CD4-positive, alpha-beta T cell treated with Interleukin-10 for 1 hour (primary cell): Measurements from ENCODE around the gene UBE2F.
"Not testable (repeated sequence)": the region's sequence is repeated elsewhere in the genome, so short reads cannot be mapped to it uniquely, and the experiment has no call there.

Experiments
- DNase-seq: peaks from one replicate; pipeline ENCODE4 v3.0.0-alpha.2; 2020

UBE2F gene

GRCh38 chr2:238057696-238058575 lies 91.1 kb downstream of the UBE2F start:
- DNase-seq, result not testable (repeated sequence)

DNA sequence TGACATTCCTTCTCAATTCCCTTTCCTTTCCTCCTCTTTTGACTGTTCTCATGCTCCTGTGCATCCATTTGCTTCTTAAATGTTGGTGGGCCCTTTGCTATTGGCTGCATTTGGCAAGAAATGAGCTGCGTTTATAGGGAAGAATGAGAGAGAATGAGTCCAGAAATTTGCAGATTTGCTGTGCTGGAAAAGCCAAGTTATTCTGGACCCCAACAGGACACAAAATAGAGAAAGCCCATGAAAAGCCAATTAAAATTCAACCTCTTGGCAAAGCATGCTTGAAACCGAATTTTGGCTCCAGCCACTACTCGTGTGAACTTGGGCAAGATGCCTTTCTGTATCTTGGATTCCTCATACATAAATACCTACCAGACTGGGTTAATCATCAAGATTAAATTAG lies 92.7 kb downstream of the UBE2F start:
- DNase-seq, result no peak

- DNase-seq, result no peak
Observed at GRCh38 chr2:238060096-238060541, 93.3 kb downstream of the UBE2F start.

GRCh38 chr2:238060542-238061314 lies 93.9 kb downstream of the UBE2F start, which contains the start of gene SCLY:
Gene SCLY (plus strand): TSS chr2:238061001. CDS start chr2:238061055, 54 bp downstream.
- DNase-seq, result peak; percentile 97

DNA sequence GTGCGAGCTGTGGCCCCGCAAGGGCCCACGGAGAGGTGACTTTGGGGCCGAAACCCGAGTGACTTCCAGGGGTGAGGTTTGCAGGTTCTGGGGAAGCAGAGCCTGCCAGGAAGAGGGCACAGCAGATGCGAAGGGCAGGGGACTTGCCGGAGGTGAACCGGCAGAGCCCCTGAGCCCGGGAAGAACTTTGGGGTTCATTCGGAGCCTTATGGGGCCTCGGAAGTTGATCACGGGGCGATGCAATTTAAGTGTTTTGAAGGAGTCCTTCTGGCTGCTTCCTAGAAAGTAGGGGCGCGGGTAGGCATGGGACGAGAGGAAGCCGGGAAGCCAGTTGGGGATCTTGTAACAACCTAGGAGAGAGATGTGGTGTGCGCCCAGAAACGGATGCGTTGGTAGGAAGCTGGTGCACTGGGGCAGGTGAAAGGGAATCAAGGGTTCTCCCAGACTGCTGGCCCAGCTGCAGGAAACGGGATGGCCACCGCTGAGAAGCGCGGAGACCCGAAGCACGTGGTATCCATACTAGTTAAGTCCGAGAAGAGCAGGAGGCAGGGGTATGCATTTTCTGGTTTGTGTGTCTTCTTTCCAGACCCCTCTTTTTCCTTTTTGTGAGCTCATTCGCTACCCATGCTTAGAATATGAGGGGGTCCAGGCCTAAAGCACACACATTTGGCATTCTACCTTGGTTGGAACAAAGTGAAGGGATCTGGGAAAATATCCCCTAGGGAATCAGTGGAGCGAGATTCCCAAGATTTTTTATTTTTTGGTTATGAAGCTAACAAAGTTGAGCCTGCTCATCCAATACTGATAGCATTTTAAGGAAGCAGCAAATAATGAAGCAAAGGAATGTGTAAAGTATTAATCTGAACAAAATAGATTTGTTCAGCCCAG lies 94.7 kb downstream of the UBE2F start:
- DNase-seq, result no peak

DNA sequence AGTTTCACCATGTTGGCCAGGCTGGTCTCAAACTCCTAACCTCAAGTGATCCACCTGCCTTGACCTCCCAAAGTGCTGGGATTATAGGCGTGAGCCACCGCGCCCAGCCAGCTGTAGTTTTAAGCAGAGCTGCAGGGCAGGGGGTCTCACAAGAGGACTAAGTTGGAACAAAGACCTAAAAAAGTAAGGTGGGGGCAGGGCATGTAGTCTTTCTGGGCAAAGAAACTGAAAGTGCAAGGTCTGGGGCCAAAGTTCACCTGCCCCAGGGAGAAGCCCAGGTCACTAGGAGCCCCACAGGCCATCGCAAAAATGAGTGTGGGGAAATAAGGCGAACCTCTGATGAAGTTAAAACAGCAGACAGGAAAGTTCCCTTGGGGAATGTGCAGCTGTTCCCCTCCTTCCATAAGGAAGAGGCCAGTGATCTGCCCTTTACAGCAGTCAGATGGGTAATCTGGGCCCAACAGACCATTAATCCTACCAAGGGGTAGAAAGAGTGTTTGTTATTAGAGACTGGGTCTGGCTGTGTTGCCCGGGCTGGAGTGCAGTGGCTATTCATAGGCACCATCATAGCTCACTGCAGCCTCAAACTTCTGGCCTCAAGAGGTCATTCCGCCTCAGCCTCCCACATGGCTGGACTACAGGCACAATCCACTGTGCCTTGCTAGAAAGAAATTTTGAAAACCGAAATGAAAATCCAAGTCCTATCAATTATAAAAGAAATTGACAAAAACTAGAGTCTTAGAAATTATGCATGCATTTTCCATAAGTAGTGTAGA lies 96.8 kb downstream of the UBE2F start:
- no peak for DNase-seq

GRCh38 chr2:238064376-238064775 lies 97.6 kb downstream of the UBE2F start:
- DNase-seq, result no peak

DNA sequence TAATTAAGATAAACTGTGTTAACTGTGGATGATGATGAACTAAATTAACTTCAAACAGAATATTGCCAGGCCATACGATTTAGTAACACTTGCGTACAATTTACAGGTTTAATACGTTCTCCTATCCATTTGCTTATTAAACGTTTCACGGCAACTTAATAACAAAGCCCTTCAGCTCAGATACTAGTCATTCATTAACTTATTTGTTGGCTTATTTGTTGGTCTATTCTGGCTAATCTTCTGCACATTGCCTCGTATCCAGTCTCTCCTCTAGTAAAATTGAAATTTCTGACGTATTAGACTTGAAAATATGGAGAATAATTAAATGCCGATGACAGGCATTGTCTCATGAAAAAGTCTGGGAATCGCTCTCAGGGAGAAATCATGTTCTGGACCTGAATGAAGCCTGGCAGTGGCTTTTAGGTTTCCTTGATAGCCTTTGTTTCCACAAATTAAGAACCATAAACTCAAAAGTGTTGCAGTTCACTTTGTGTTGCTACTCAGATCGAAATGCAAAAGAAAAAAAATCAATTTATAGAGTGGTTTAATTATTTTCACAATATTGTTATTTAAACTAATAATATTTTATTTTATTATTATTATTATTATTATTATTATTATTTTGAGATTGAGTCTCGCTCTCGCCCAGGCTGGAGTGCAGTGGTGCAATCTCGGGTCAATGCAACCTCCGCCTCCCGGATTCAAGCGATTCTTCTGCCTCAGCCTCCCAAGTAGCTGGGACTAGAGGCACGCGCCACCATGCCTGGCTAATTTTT lies 98.4 kb downstream of the UBE2F start:
- DNase-seq, result no peak

- no peak for DNase-seq
Observed at GRCh38 chr2:238066218-238066617, 99.4 kb downstream of the UBE2F start.

DNA sequence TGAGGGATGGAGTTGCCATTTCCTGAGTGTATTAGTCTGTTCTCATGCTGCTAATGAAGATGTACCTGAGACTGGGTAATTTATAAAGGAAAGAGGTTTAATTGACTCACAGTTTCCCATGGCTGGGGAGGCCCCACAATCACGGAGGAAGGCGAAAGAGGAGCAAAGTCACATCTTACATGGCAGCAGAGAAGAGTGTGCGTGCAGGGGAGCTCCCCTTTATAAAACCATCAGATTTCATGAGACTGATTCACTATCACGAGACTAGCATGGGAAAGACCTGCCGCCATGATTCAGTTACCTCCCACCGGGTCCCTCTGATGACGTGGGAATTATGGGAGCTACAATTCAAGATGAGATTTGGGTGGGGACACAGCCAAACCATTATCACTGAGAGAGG lies 99.9 kb downstream of the UBE2F start:
- not testable (repeated sequence) for DNase-seq

DNA sequence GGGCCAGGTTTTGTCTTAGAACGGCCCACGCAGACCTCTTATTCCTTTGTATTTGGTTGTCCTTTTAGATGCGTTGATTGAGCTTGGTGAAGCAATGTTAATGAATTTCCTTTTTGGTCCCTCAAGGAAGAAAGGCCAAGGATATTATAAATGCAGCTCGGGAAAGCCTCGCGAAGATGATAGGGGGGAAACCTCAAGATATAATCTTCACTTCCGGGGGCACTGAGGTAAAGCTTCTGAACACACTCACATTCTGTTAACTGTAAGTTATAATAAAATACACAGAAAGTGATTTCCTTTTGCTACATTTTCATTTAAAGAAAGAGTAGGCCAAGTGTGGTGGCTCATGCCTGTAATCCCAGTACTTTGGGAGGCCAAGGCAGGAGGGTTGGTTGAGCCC lies 101.1 kb downstream of the UBE2F start:
- DNase-seq, result peak; percentile 7

GRCh38 chr2:238069021-238069709 lies 102.4 kb downstream of the UBE2F start:
- peak; percentile 31 for DNase-seq

GRCh38 chr2:238069877-238070276 lies 103.1 kb downstream of the UBE2F start:
- DNase-seq, result no peak

- no peak for DNase-seq
Observed at GRCh38 chr2:238075397-238075796, 108.6 kb downstream of the UBE2F start.

GRCh38 chr2:238077292-238077691 lies 110.5 kb downstream of the UBE2F start:
- DNase-seq, result no peak

DNA sequence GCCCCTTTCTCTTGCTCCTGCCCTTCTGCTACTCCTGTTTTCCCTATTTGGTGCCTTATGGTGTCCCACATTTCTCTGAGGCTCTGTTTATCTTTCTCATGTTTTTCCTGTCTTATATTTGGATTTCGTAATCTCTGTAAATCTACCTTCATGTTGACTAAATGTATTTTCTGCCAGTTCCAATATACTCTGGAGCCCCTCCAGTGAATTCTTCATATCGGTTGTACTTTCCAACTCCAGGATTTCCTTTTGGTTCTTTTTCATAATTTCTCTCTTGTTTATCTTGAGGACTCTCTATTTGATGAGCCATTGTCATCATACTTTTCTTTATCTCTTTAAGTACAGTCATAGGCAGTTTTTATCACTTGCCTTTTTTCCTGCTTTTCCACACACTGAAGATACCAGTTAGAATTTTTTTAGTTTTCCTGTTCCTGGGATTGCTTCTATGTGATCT lies 113.1 kb downstream of the UBE2F start:
- no peak for DNase-seq

DNA sequence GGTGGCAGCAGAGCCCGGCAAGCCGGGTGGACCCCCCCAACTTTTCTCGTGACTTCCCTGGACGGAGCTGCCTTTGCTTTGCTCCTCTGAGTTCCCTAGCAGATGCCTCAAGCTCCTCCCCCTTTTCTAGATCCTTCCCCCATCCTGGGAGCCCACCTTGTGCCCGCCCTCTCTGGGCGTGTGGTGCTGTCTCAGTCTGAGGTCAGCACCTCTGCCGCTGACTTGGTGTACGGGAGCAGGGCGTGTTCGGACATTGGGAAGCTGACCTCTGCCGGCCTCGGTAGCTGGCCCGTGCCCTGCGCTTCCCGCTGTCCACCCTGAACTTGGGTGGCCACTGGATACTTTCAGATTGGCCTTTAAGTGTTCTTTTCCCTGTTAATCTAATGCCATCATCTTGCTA lies 113.7 kb downstream of the UBE2F start:
- DNase-seq, result no peak

DNA sequence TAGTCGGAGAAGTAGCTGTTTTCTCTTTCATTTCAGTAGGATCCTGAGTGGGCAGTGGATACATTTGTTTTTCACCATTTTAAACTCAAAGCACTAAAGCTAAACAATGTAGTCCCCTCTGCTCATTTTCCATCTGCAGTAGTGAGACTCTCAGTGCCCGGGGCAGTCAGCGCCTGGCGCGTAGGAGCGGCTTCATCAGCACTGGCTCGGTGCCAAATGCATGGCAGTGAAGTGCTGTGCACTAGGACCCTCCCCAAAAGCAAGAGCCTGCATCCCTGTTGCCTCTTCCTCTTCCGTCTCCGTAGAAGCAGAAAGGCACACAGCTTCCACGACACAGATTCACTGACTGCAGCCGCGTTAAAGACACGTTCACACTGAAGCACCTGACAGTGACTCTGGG lies 114.3 kb downstream of the UBE2F start:
- no peak for DNase-seq

GRCh38 chr2:238081561-238081960 lies 114.7 kb downstream of the UBE2F start:
- no peak for DNase-seq

DNA sequence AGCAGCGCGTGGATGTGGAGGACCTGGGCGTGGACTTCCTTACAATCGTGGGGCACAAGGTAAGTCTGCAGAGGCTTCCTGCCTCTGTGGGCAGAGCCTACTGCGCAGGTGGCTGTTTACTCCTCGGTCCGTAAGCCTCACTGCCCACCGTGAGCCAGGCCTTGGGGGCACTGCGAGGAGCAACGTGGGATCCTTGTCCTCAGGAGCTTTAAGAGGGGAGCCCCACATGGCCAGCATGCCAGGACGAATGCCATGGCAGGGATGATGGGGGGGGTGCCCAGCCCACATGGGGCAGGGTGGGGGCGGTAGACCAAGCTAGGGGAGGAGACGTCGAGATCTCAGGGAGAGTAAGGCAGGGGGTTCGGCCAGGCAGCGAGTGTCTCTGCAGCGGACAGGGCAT lies 115.3 kb downstream of the UBE2F start:
- DNase-seq, result no peak

GRCh38 chr2:238082827-238083226 lies 116.0 kb downstream of the UBE2F start:
- DNase-seq, result no peak
